OCI-LY1 (cell line): ENCODE results near the gene ANKRD60.

ENCODE experiments used
- H2AFZ ChIP-seq: fragments of 200-600 bp; sonication (generic), shearing (Covaris generic); 2 replicates; pipeline ENCODE4 v1.6.0; 2014; ENCODE audit warnings: antibody characterized with exemption, mild to moderate bottlenecking, low read length
- H3F3A ChIP-seq: fragments of 200-600 bp; sonication (generic), shearing (Covaris generic); 2 replicates; pipeline ENCODE4 v1.6.0; 2014; ENCODE audit warnings: mild to moderate bottlenecking, antibody characterized with exemption, low read length, moderate library complexity; ENCODE audit not compliant: insufficient read depth
- H3K27ac ChIP-seq: fragments of 200-600 bp; sonication (generic); 2 replicates; pipeline ENCODE4 v1.5.1; 2014; ENCODE audit warnings: low read length, mixed run types, mild to moderate bottlenecking, low read depth; ENCODE audit not compliant: poor library complexity, severe bottlenecking
- H3K27me3 ChIP-seq: fragments of 200-600 bp; sonication (generic); 2 replicates; pipeline ENCODE4 v1.6.0; 2014; ENCODE audit warnings: antibody characterized with exemption, mild to moderate bottlenecking, low read length, moderate library complexity; ENCODE audit not compliant: insufficient read depth
- H3K36me3 ChIP-seq: fragments of 200-600 bp; sonication (generic); 2 replicates; pipeline ENCODE4 v1.6.1; 2014; ENCODE audit warnings: mild to moderate bottlenecking, antibody characterized with exemption, low read length, moderate library complexity, mixed read lengths; ENCODE audit not compliant: insufficient read depth
- H3K4me1 ChIP-seq: fragments of 200-600 bp; sonication (generic); 2 replicates; pipeline ENCODE4 v1.5.1; 2014; ENCODE audit warnings: mild to moderate bottlenecking, low read length, moderate library complexity; ENCODE audit not compliant: insufficient read depth, severe bottlenecking
- H3K4me2 ChIP-seq: fragments of 200-600 bp; sonication (generic), shearing (Covaris generic); 2 replicates; pipeline ENCODE4 v1.6.1; 2014; ENCODE audit warnings: low read length
- H3K4me3 ChIP-seq: fragments of 200-600 bp; sonication (generic); 2 replicates; pipeline ENCODE4 v1.5.1; 2014; ENCODE audit warnings: low read length, low read depth, mild to moderate bottlenecking, mixed read lengths; ENCODE audit not compliant: poor library complexity, severe bottlenecking
- H3K79me2 ChIP-seq: fragments of 200-600 bp; shearing (Covaris generic); 2 replicates; pipeline ENCODE4 v1.6.1; 2016; ENCODE audit warnings: mixed run types, low read length, mixed read lengths; ENCODE audit not compliant: insufficient read depth
- H3K9ac ChIP-seq: fragments of 200-600 bp; sonication (generic), shearing (Covaris generic); 2 replicates; pipeline ENCODE4 v1.6.1; 2014; ENCODE audit warnings: mild to moderate bottlenecking, low read length, mixed read lengths
- H3K9me2 ChIP-seq: fragments of 200-600 bp; sonication (generic), shearing (Covaris generic); 2 replicates; pipeline ENCODE4 v1.6.1; 2014; ENCODE audit warnings: low read depth, mild to moderate bottlenecking, low read length, mixed read lengths
- H3K9me3 ChIP-seq: fragments of 200-600 bp; shearing (Covaris generic); 2 replicates; pipeline ENCODE4 v1.6.1; 2014; ENCODE audit warnings: low read length, mixed read lengths
- H4K20me1 ChIP-seq: fragments of 200-600 bp; sonication (generic), shearing (Covaris generic); 2 replicates; pipeline ENCODE4 v1.6.0; 2016; ENCODE audit warnings: mild to moderate bottlenecking, low read length; ENCODE audit not compliant: insufficient read depth
- EZH2 ChIP-seq: fragments of 200-600 bp; sonication (generic), shearing (Covaris generic); IDR thresholded peaks from 2 replicates; pipeline ENCODE4 v1.8.0; 2017; ENCODE audit warnings: borderline replicate concordance, mixed run types, mild to moderate bottlenecking, antibody characterized with exemption, low read length, moderate library complexity, mixed read lengths
- TF ChIP-seq, protein P1 (sequence below): fragments of 200-600 bp; sonication (generic), shearing (Covaris generic); IDR thresholded peaks from 2 replicates; pipeline ENCODE4 v1.5.1; 2017; ENCODE audit warnings: mild to moderate bottlenecking, antibody characterized with exemption, low read length, moderate library complexity, mixed read lengths

Gene ANKRD60

DNA sequence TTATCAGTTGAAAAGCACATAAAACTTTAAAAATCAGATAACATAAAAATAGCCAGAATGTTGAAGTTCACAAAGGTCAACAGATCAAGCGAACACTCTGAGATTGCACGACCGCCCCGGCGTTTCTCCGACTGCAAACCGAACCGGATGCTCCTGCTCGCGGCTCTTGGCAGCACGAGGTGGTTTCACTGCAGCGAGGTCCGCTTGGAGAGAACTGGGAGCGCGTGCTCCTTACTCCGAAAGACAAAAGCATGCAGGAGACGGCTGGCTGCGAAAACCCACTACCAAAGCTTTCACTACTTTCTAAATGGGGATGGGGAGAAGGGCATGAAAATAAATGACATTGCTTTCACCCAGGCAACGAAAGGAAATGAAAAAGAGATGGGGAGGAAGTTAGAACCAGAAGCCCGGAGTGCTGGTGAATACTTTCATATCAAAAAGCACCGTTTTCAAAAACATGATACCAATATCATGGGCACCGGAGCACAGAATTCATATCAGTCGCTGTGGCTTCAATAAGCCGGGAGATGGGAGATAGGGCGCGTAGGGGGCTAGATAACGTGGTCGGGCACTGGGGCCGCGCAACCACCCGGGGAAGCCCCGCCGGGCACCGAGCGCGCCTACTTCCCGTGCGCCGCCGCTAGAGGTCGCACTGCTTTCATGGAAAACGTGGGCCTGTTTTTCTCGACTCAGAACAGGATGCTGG, 8.3 kb upstream of the ANKRD60 start:
- Histone ChIP-seq H2AFZ (peak overlapping the region; percentile 39), H3K27ac (peak overlapping the region; percentile 60)

DNA sequence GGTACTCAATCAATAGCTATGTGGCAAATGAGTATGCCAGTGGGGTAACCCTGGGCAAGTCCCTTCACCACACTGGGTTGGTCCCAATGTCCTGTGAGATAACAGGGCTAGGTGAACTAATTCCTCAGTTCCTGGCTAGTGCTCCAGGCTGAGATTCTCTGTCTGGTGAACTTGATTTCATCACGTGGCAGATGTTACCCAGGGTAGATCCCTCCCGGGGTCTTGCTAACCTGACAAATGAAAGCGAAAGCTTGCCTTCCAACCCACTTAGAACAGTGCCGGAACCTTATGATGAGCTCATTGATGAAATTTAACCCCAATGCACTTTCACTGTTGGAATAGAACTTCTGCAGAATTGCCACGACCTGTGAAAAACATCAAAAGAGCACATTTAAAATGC, 6.6 kb upstream of the ANKRD60 start:
- TF ChIP-seq, protein P1, sequence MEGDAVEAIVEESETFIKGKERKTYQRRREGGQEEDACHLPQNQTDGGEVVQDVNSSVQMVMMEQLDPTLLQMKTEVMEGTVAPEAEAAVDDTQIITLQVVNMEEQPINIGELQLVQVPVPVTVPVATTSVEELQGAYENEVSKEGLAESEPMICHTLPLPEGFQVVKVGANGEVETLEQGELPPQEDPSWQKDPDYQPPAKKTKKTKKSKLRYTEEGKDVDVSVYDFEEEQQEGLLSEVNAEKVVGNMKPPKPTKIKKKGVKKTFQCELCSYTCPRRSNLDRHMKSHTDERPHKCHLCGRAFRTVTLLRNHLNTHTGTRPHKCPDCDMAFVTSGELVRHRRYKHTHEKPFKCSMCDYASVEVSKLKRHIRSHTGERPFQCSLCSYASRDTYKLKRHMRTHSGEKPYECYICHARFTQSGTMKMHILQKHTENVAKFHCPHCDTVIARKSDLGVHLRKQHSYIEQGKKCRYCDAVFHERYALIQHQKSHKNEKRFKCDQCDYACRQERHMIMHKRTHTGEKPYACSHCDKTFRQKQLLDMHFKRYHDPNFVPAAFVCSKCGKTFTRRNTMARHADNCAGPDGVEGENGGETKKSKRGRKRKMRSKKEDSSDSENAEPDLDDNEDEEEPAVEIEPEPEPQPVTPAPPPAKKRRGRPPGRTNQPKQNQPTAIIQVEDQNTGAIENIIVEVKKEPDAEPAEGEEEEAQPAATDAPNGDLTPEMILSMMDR: no peak
- TF ChIP-seq EZH2: no peak

More for the DNA sequence above, 8.3 kb upstream of the ANKRD60 start:
- Histone ChIP-seq H3K79me2 (no peaks in the 10 kb centered on the region), H3K9me3 (no peaks in the 10 kb centered on the region), H3K27me3 (no peaks in the 10 kb centered on the region), H3K9ac (peak overlapping the region; percentile 71), H3K9me2 (no peaks in the 10 kb centered on the region), H3K4me1 (peaks cover 34% of the 10 kb centered on the region), H3K4me2 (peak overlapping the region; percentile 93), H4K20me1 (no peaks in the 10 kb centered on the region), H3K4me3 (peak overlapping the region; percentile 65), H3F3A (no peaks in the 10 kb centered on the region), H3K36me3 (no peaks in the 10 kb centered on the region)
- TF ChIP-seq, protein P1: peak; percentile 97
- no peak for TF ChIP-seq EZH2

DNA sequence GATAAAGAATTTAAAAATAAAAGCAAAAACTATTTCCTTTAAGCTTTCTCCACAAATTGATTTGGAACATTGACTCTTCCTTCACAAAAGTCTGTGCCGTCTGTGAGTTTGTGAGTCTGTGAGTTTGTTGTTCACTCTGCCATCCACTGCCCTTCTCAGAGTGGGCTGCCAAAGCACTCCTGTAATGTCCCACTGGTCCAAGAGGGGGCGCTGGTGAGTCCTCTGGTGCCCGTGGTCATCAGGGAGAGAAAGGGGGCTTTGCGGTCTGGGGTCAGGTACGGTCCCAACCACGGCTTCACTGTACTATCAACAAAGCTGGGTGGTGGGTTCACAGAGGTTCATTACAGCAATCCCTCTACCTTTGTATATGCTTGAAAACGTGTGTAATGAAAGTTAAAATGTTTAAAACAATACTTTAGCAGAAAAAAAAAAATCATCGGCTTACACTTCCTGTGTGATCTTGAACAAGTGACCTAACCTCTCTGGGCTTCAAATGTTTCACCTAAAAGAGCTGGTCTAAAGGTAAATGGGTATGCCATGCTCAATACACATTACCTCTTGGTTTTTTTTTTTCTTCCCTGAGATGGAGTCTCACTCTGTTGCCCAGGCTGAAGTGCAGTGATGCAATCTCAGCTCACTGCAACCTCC, 5.6 kb upstream of the ANKRD60 start:
- Histone ChIP-seq H3K9me3 (no peaks in the 10 kb centered on the region), H3K4me1 (peaks cover 34% of the 10 kb centered on the region), H3K27ac (no peak overlapping the region), H3K4me3 (no peak overlapping the region), H2AFZ (no peak overlapping the region), H3K9me2 (no peaks in the 10 kb centered on the region), H3K9ac (no peak overlapping the region), H3K27me3 (no peaks in the 10 kb centered on the region), H3K79me2 (no peaks in the 10 kb centered on the region), H4K20me1 (no peaks in the 10 kb centered on the region), H3F3A (no peaks in the 10 kb centered on the region), H3K4me2 (no peak overlapping the region), H3K36me3 (no peaks in the 10 kb centered on the region)
- no peak for TF ChIP-seq EZH2
- TF ChIP-seq, protein P1: peak; percentile 87

More for the DNA sequence above, 6.6 kb upstream of the ANKRD60 start:
- Histone ChIP-seq H3K27me3 (no peaks in the 10 kb centered on the region), H3K4me2 (peak overlapping the region; percentile 13; the same call in 1 of the 2 replicates), H3K27ac (no peak overlapping the region), H3K4me1 (peaks cover 34% of the 10 kb centered on the region), H2AFZ (no peak overlapping the region), H3K79me2 (no peaks in the 10 kb centered on the region), H3K4me3 (peak overlapping the region; percentile 9), H3F3A (no peaks in the 10 kb centered on the region), H4K20me1 (no peaks in the 10 kb centered on the region), H3K36me3 (no peaks in the 10 kb centered on the region), H3K9me2 (no peaks in the 10 kb centered on the region), H3K9me3 (no peaks in the 10 kb centered on the region), H3K9ac (no peak overlapping the region)
